PFSK-1 (cell line): ENCODE measurements around the gene SH2D3C.

ENCODE experiments used
- FOXP2 ChIP-seq: optimal IDR thresholded peaks from 2 replicates; pipeline ENCODE3; 2011; ENCODE audit warnings: borderline replicate concordance, control low read depth, inconsistent platforms; ENCODE audit not compliant: insufficient read depth; ENCODE audit errors: extremely low read length, extremely low read depth
- POLR2AphosphoS5 ChIP-seq: IDR thresholded peaks from 2 replicates; pipeline ENCODE4 v1.6.1; 2012; ENCODE audit warnings: low read depth, mild to moderate bottlenecking, control low read depth, low read length, moderate library complexity
- SIN3A ChIP-seq: IDR thresholded peaks from 2 replicates; pipeline ENCODE4 v1.6.1; 2012; ENCODE audit warnings: mild to moderate bottlenecking, low read length, moderate library complexity, borderline replicate concordance; ENCODE audit not compliant: insufficient read depth
- TAF1 ChIP-seq: IDR thresholded peaks from 2 replicates; pipeline ENCODE4 v1.6.1; 2012; ENCODE audit warnings: low read length, control low read depth, borderline replicate concordance; ENCODE audit not compliant: insufficient read depth
- TF ChIP-seq, protein P1 (sequence below), 2 experiments: IDR thresholded peaks; 2 replicates each; pipeline versions ENCODE4 v1.6.1 to v1.8.0; 2011 to 2012; ENCODE audit warnings: low read depth in 2 of 2, low read length in 2 of 2, control low read depth in 1 of 2, inconsistent platforms in 1 of 2, mild to moderate bottlenecking in 1 of 2, moderate library complexity in 1 of 2; ENCODE audit not compliant: insufficient read depth in 1 of 2

The SH2D3C gene

DNA sequence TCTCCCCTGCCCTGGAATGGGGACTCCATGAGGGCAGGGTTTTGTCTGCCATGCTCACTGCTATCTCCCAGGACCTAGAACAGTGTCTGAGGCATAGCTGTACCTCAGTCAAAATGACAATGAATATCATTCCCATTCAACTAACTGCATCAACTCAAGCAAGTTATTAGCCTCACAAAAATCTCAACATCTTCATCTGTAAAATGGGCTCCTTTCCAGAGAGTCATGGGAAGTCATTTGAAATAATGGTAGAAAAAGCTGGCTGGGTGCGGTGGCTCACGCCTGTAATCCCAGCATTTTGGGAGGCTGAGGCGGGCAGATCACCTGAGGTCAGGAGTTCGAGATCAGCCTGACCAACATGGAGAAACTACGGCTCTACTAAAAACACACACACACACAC lies 9.4 kb downstream of the SH2D3C start:
- TF ChIP-seq POLR2AphosphoS5 (no peak), FOXP2 (no peak), SIN3A (no peak), TAF1 (no peak)
- TF ChIP-seq, protein P1, sequence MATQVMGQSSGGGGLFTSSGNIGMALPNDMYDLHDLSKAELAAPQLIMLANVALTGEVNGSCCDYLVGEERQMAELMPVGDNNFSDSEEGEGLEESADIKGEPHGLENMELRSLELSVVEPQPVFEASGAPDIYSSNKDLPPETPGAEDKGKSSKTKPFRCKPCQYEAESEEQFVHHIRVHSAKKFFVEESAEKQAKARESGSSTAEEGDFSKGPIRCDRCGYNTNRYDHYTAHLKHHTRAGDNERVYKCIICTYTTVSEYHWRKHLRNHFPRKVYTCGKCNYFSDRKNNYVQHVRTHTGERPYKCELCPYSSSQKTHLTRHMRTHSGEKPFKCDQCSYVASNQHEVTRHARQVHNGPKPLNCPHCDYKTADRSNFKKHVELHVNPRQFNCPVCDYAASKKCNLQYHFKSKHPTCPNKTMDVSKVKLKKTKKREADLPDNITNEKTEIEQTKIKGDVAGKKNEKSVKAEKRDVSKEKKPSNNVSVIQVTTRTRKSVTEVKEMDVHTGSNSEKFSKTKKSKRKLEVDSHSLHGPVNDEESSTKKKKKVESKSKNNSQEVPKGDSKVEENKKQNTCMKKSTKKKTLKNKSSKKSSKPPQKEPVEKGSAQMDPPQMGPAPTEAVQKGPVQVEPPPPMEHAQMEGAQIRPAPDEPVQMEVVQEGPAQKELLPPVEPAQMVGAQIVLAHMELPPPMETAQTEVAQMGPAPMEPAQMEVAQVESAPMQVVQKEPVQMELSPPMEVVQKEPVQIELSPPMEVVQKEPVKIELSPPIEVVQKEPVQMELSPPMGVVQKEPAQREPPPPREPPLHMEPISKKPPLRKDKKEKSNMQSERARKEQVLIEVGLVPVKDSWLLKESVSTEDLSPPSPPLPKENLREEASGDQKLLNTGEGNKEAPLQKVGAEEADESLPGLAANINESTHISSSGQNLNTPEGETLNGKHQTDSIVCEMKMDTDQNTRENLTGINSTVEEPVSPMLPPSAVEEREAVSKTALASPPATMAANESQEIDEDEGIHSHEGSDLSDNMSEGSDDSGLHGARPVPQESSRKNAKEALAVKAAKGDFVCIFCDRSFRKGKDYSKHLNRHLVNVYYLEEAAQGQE (IDR thresholded peaks at IDR 0.05; ENCODE audit: insufficient read depth in 1 of 2, low read depth in 2 of 2, low read length in 2 of 2): no peak

DNA sequence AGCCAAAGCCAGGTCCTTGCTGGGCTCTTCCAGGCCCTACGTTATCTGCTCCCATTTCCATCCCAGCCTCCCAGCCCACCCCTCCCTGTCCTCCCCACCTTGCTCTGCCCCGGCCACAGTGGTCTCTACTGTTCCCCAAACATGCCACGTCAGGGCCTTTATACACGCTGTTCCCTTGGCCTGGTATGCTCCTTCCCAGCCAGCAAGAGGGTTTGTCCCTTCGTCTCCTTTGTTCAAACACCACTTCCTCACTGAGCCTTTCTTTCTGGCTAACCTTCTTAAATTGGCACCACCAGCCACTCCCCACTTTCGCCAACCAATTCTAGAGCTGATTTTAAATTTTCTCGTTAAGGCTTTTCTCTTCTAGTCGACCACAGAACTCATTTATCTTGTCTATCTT lies 9.8 kb downstream of the SH2D3C start:
- TF ChIP-seq POLR2AphosphoS5 (no peak), TAF1 (no peak), SIN3A (no peak), FOXP2 (no peak)
- TF ChIP-seq, protein P1 (IDR thresholded peaks at IDR 0.05; ENCODE audit: insufficient read depth in 1 of 2, low read depth in 2 of 2, low read length in 2 of 2): no peak

DNA sequence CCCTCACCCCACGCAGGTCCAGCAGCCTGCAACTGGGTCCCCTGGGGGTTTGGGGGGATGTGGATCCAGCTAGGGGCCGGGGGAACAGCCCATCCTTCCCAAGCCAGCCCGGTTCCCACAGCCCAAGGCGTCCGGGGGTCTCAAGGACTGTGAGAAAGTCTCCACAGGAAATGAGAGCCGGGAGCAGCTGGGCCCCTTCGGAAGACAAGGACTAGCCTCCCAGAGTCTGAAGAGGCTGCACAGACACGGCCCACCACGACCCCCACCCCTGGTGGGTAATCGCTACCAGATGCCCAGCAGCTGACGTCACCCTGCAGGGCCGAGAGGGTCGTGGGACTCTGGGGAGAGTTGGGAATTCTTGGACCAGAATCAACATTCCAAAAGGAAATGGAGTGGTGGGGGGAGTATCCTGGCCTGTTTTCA lies 10.5 kb downstream of the SH2D3C start:
- TF ChIP-seq POLR2AphosphoS5 (no peak), FOXP2 (no peak), TAF1 (no peak), SIN3A (no peak)
- TF ChIP-seq, protein P1 (IDR thresholded peaks at IDR 0.05; ENCODE audit: insufficient read depth in 1 of 2, low read depth in 2 of 2, low read length in 2 of 2): no peak

DNA sequence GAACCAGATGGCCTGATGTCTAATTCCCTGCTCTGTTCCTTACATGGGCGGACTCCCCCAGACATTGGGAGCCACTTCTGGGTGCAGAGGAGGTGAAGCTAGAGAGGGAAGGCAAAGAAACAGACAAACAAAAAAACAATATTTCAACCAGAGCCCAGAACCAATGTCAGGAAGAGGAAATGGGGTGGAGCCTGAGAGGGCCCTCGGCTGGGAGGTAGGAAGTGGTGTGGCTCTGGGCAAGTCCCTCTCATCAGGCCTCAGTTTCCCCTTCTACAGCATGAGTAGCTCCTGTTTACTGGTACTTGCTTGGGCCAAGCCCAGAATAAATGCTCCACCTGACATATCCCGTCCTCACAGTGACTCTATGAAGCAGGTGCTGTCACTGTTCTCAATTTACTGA lies 11.1 kb downstream of the SH2D3C start:
- TF ChIP-seq FOXP2: no peak
- no peak for TF ChIP-seq POLR2AphosphoS5
- TF ChIP-seq, protein P1 (IDR thresholded peaks at IDR 0.05; ENCODE audit: insufficient read depth in 1 of 2, low read depth in 2 of 2, low read length in 2 of 2): no peak
- no peak for TF ChIP-seq TAF1
- no peak for TF ChIP-seq SIN3A

DNA sequence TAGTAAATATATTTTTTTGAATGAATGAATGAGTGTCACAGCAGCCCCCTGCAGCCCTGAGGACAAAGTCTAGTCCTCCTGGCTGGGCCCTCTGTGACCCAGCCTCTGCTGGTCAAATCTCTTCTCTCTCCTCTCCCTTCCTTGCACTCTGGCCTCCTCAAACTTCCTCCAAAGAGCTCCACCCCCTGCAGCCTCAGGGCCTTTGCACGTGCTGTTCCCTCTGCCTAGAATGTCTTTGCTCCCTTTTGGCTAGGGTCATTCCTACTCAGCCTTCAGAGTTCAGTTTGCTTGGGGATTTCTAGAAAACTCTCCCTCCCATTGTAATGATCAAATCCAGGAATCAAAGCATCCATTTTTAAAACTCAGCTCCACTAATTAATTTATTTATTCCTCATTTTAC lies 13.0 kb downstream of the SH2D3C start:
- TF ChIP-seq, protein P1 (IDR thresholded peaks at IDR 0.05; ENCODE audit: insufficient read depth in 1 of 2, low read depth in 2 of 2, low read length in 2 of 2): no peak
- TF ChIP-seq FOXP2 (no peak), TAF1 (no peak), POLR2AphosphoS5 (no peak), SIN3A (no peak)
